Mononuclear cell (primary cell): ENCODE data around the gene MZF1. TPM values are rescaled to one million over a fixed set of nuclear protein-coding genes. Genes with fewer than 3 reads are reported as not detected.

ENCODE experiments used
- H3K27me3 ChIP-seq: 2 replicates; pipeline ENCODE4 v1.6.0; 2011; ENCODE audit warnings: low read length, control low read depth; ENCODE audit not compliant: insufficient read depth
- H3K4me1 ChIP-seq: 2 replicates; pipeline ENCODE4 v1.5.1; 2011; ENCODE audit warnings: mild to moderate bottlenecking, low read length, control low read depth; ENCODE audit not compliant: insufficient read depth
- H3K4me3 ChIP-seq: 2 replicates; pipeline ENCODE4 v1.5.1; 2011; ENCODE audit warnings: mild to moderate bottlenecking, low read length, moderate library complexity
- H3K9me3 ChIP-seq: 2 replicates; pipeline ENCODE4 v1.5.1; 2011; ENCODE audit warnings: low read depth, mild to moderate bottlenecking, control low read depth, low read length
- total RNA-seq: library from RNA; depleted of rRNA; stranded (reverse); fragments of >200 nt; gene quantifications from one replicate; pipeline ENCODE4 v1.2.3, GENCODE V29; 2012

Gene MZF1
- total RNA-seq, 1 donor, result 11.4 TPM

GRCh38 chr19:58575183-58576041 is 2.3 kb upstream of the MZF1 start:
- Histone ChIP-seq H3K9me3 (no peaks in the 10 kb centered on the region), H3K4me3 (peak overlapping the region; percentile 84), H3K27me3 (no peaks in the 10 kb centered on the region), H3K4me1 (peaks cover 35% of the 10 kb centered on the region)

DNA sequence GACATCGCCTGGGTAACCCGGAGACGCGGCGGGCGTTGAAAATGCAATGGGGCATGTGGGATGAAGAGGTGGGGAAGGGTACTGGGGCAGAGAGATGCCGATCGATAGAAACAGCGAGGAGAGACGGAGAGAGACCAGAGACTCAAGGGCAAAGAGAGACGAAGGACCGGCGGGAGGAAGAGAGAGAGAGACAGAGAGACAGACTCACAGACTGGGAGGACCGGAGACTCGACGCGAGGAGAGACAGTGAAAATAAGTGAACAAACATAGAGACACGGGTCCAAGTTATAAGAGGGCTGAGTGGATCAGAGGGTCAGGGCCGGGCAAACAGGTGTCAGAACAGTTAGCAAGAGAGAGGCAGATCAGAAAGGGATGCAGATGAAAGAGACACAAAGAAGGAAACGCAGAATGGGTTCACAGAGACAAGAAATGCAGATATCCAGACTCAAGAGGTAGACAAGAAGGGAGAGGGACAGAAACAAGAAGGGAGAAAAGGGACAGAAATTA is 576 bp upstream of the MZF1 start:
- no peaks in the 10 kb centered on the region for H3K27me3 ChIP-seq

GRCh38 chr19:58572026-58572817 is 913 bp downstream of the MZF1 start:
- Histone ChIP-seq H3K9me3 (no peaks in the 10 kb centered on the region), H3K27me3 (no peaks in the 10 kb centered on the region), H3K4me1 (peaks cover 35% of the 10 kb centered on the region), H3K4me3 (peak overlapping the region; percentile 59)

More for the DNA sequence above, 576 bp upstream of the MZF1 start:
- H3K9me3 ChIP-seq, result no peaks in the 10 kb centered on the region
- H3K4me3 ChIP-seq, result peak overlapping the region; percentile 59
- peaks cover 35% of the 10 kb centered on the region for H3K4me1 ChIP-seq

GRCh38 chr19:58571575-58571947 is 1.6 kb downstream of the MZF1 start:
- H3K4me1 ChIP-seq, result peaks cover 35% of the 10 kb centered on the region
- no peak overlapping the region for H3K4me3 ChIP-seq
- no peaks in the 10 kb centered on the region for H3K27me3 ChIP-seq

GRCh38 chr19:58570770-58571574 is 2.2 kb downstream of the MZF1 start:
- Histone ChIP-seq H3K9me3 (no peaks in the 10 kb centered on the region), H3K4me1 (peaks cover 33% of the 10 kb centered on the region), H3K27me3 (no peaks in the 10 kb centered on the region), H3K4me3 (no peak overlapping the region)

More at GRCh38 chr19:58571575-58571947, 1.6 kb downstream of the MZF1 start:
- H3K9me3 ChIP-seq, result no peaks in the 10 kb centered on the region

DNA sequence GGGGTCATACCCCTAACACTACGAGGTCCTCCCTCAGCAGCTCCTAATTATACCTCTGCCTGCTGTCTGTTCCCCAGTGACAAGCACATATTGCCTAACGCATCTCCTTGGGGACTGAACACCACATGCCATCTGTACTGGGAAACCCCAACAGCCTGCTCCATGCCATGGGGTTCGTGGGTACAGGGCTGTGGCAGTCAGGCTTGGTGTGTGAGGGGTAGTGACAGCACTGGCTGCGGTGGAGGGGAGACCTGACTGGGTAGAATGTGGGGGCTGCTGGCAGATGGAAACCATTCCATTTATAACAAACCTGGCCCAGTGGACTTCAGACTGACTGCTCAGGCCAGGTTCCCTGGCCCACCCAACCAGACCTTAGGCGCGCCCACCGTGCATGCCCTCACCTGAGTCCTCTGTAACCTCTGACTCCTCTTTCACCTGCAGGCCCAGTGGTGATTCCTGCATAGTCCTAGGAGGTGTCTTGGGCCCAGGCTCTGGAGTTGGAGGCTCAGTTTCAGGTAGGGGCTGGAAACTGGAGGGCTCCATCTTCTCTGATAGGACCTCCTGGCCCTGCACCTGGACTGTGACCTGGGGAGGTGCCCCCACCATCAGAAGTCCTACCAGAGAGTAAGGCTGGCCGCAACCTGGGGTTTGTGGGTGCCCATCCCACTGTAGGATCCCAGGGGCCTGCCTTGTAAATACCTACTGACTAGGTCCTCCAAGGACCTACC is 3.0 kb downstream of the MZF1 start:
- H3K9me3 ChIP-seq, result no peaks in the 10 kb centered on the region
- peaks cover 27% of the 10 kb centered on the region for H3K4me1 ChIP-seq
- H3K27me3 ChIP-seq, result no peaks in the 10 kb centered on the region
- H3K4me3 ChIP-seq, result no peak overlapping the region

DNA sequence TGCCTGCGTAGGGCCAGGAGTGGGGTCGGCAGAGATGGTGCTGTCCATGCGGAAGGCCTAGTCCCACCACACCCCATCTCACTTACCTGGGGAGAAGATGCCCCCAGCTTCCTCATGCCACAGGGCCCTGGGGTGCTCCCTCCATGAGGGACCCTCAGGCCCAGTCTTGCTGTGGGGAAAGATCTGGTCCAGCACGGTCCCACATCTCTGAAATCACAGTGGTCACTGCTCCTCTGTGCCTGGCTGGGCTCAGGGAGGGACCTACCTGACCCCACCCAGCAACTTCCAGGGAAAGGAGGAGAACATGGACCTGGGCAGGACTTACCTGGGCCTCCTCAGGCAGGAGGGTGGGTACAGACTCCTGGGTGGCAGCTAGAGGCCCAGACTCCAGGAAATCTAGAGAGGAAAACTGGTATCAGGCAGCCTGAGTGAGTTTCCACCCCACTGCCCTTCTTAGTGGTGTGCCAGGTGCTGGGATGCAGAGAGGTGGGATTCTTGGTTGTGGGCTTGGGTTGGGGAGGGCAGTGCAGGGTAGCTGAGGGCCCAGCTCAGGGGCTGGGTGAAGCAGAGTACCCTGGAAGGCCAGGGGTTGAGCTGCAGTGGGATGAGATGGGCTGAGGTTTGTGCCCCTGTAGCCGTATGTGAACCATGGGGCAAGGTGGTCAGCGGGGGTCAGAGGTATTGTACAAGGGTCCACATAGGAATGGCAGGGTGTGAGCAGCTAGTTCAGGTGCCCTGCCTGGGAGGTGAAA is 3.8 kb downstream of the MZF1 start:
- Histone ChIP-seq H3K9me3 (no peaks in the 10 kb centered on the region), H3K4me1 (peaks cover 21% of the 10 kb centered on the region), H3K27me3 (no peaks in the 10 kb centered on the region), H3K4me3 (no peak overlapping the region)

GRCh38 chr19:58568453-58569130 is 4.5 kb downstream of the MZF1 start:
- no peaks in the 10 kb centered on the region for H3K9me3 ChIP-seq
- H3K4me3 ChIP-seq, result no peak overlapping the region
- peaks cover 14% of the 10 kb centered on the region for H3K4me1 ChIP-seq
- H3K27me3 ChIP-seq, result peaks cover 5% of the 10 kb centered on the region

GRCh38 chr19:58566989-58567388 is 6.1 kb downstream of the MZF1 start:
- no peaks in the 10 kb centered on the region for H3K9me3 ChIP-seq
- no peak overlapping the region for H3K4me3 ChIP-seq
- H3K27me3 ChIP-seq, result peaks cover 16% of the 10 kb centered on the region
- H3K4me1 ChIP-seq, result peaks cover 23% of the 10 kb centered on the region

- peaks cover 36% of the 10 kb centered on the region for H3K4me1 ChIP-seq
- H3K9me3 ChIP-seq, result no peaks in the 10 kb centered on the region
- H3K4me3 ChIP-seq, result no peak overlapping the region
- H3K27me3 ChIP-seq, result peaks cover 16% of the 10 kb centered on the region
Measured at GRCh38 chr19:58563823-58564222, 9.3 kb downstream of the MZF1 start.

DNA sequence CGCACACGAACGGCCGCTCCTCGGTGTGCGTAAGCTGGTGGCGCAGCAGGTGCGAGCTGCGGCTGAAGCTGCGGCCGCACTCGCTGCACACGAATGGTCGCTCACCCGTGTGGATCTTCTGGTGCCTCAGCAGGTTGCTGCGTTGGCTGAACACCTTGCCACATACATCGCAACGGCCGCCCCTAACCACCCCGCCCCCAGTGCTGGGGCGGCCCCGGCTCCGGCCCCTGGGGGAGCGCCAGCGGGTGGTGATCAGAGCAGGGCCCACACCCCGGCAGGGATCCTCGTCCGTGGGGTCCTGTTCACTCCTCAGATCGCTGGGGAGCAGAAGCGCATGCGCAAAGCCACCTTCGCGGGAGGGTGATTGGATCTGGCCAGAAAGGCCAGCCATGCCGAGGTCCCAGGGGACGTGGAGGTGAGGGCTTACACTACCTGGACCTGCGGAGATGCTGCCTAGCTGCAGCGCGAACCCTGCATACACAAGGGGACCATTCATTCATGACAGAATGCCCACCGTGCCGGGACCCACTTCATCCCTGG is 10.0 kb downstream of the MZF1 start:
- peaks cover 36% of the 10 kb centered on the region for H3K4me1 ChIP-seq
- no peaks in the 10 kb centered on the region for H3K9me3 ChIP-seq
- H3K4me3 ChIP-seq, result peak overlapping the region; percentile 23
- H3K27me3 ChIP-seq, result peaks cover 16% of the 10 kb centered on the region

DNA sequence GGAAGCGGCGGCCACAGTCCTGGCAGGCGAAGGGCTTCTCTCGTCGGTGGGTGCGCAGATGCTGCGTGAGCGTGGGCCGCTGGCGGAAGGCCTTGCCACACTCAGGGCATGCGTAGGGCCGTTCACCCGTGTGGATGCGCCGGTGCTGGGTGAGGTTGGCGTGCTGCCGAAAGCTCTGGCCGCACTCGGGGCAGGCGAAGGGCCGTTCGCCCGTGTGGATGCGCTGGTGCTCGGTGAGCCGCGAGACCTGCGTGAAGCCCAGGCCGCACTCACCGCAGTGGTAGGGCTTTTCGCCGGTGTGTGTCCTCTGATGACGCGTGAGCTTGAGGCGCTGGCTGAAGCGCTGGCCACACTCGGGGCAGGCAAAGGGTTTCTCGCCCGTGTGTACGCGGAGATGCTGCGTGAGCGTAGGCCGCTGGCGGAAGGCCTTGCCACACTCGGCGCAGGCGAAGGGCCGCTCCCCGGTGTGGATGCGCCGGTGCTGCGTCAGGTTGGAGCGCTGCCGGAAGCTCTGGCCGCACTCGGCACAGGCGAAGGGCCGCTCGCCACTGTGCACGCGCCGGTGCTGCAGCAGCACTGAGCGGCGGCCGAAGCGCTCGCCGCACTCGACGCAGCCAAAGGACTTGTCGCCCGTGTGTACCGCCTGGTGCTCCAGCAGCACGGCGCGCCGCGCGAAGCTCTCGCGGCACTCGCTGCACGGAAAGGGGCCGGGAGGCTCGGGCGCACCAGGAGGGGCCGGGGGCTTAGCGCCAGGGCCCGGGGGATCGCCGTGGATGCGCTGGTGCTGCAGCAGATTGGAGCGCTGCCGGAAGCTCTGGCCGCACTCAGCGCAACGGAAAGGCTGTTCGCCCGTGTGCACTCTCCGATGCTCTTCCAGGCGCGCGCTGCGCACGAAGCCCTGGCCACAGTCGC is 10.8 kb downstream of the MZF1 start:
- peak overlapping the region; percentile 23 for H3K4me3 ChIP-seq
- H3K9me3 ChIP-seq, result no peaks in the 10 kb centered on the region
- H3K4me1 ChIP-seq, result peaks cover 42% of the 10 kb centered on the region
- peaks cover 16% of the 10 kb centered on the region for H3K27me3 ChIP-seq
